ENCODE data around the gene MGMT.

The MGMT gene

DNA sequence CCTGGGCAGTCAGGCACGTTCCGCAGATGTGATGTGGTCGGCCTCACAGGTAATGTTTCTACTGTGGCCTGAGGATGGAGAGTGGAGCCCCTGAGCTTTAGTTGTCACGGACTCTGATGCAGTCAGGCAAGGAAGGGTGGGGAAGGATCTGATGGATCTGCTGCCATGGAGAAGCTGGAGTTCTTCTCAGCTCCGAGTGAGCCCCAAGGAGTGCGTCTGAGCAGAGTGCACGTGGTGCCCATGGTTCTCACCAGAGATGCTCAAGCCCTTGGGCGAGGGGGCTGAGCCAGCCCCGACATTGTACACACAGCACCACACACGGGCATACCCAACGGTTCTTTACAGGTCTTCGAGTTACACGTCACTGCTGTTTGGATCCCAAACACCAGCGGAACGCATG is 304.5 kb downstream of the MGMT start:
- TF ChIP-seq, protein P1, sequence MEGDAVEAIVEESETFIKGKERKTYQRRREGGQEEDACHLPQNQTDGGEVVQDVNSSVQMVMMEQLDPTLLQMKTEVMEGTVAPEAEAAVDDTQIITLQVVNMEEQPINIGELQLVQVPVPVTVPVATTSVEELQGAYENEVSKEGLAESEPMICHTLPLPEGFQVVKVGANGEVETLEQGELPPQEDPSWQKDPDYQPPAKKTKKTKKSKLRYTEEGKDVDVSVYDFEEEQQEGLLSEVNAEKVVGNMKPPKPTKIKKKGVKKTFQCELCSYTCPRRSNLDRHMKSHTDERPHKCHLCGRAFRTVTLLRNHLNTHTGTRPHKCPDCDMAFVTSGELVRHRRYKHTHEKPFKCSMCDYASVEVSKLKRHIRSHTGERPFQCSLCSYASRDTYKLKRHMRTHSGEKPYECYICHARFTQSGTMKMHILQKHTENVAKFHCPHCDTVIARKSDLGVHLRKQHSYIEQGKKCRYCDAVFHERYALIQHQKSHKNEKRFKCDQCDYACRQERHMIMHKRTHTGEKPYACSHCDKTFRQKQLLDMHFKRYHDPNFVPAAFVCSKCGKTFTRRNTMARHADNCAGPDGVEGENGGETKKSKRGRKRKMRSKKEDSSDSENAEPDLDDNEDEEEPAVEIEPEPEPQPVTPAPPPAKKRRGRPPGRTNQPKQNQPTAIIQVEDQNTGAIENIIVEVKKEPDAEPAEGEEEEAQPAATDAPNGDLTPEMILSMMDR (IDR thresholded peaks at IDR 0.05; ENCODE audit: extremely low read depth, missing control alignments), result no peak
- no peak for DNase-seq (ENCODE audit: low spot score)

DNA sequence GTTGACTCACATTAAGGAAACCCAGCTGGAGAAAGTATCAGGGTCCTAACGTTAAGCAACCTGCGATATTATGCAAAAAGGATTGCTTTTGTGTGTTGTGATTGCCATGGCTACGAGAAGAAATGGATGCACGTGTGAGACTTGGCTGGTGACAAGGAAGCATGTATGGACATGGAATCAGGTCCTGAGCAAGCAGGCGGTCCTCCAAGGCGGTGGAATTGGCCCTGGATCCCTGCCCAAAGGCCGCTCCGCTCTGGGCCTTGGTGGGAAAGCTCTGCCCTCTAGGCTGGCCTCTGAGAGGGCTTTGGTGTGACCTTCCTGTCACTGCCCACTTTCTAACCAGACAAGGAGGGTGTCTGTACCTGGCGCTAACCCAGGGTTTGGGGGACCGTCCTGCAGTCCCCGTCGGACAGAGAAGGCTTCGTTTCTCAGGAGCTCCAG is 305.0 kb downstream of the MGMT start:
- TF ChIP-seq, protein P1 (IDR thresholded peaks at IDR 0.05; ENCODE audit: extremely low read depth, missing control alignments), result no peak
- DNase-seq (ENCODE audit: low spot score), result no peak

DNA sequence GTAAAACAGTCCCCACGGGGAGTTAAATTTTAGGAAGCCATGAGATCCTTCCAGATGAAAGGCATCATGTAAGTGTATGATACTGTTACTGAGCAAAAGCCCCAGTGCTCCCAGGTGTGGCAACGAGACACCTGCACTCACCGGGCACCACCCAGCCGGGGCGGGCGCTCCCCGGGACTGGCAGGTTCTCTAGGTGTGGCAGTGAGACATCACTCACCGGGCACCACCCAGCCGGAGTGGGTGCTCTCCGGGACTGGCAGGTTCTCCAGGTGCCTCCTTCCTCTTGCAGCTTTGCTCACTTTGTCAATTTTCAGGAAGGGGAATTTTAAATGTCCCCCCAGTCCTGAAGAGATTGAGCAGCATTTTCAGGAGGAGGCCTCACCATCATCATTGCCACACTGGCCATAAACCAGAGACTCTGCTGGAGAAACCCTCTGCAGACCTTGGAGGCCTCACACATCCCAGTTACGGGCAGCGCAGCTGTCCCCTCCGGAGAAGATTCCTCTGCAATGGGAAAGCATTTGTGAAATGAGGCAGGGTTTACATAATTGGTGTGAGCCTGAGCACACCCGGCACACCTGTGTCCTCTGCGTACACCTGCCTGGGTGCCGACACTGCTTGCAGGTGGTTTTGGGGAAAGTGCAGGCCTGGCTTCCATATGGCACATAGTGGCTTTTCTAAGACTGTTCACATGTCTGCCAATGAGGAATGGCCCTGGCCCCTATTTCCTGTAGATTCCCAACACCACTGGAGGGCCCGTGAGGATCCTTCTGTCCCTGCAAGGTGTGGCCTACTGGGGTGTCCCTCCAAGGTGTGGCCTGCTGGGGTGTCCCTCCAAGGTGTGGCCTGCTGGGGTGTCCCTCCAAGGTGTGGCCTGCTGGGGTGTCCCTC is 305.7 kb downstream of the MGMT start:
- DNase-seq (ENCODE audit: low spot score), result no peak

DNA sequence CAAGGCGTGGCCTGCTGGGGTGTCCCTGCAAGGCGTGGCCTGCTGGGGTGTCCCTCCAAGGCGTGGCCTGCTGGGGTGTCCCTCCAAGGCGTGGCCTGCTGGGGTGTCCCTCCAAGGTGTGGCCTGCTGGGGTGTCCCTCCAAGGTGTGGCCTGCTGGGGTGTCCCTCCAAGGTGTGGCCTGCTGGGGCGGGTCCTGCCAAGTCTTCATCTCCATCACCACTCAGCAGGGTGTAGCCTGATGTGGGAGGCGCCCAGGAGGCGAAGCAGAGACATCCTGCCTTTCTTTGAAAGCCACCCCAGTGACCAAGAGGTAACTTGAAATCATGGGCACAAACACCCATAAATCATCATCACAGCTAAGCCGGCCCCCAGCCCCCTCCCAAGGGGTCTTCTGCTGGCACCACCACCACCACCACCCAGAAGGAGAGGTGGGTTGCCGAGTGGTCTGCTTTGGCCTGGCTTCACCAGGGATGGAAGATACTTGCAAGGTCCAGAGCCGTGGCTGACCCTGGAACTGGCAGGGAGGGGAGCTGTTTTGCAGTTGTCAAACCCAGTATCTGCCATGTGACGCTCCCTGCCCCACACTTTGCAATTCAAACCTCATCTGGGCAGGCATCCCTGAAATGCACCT is 306.4 kb downstream of the MGMT start:
- TF ChIP-seq, protein P1 (IDR thresholded peaks at IDR 0.05; ENCODE audit: extremely low read depth, missing control alignments), result no peak
- no peak for DNase-seq (ENCODE audit: low spot score)

More for the DNA sequence above, 305.7 kb downstream of the MGMT start:
- TF ChIP-seq, protein P1 (IDR thresholded peaks at IDR 0.05; ENCODE audit: extremely low read depth, missing control alignments), result no peak

DNA sequence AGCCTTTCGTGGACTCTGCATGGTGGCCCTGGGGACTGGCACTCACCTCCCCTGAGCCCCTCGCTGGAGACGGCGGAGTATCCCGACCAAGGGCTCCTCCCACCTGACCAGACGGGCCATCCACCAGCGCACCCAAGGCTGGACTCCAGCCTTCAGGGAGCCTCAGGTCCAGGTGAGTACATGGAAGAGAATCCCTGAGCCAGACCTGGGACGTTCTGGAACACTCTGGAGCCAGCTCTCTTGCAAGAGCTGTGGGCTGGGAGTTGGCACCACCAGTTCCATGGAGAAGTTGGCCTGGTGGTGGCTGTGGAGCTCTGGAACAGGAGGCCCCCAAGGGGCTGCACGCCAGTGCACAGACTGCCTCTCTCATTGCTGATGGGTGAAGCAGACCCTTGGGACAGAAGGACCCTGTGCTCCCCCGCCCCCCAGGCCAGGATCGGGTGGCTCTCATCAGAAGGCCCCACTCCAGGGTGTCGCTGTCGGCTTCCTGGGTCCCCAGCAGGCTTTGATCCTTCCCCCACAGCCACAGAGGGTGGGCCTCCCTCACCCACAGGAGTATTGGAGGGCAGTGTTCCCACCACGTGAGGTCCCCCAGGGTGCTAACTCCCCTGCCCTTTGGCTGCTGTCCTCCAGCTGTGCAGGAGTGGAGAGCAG is 307.2 kb downstream of the MGMT start:
- TF ChIP-seq, protein P1 (IDR thresholded peaks at IDR 0.05; ENCODE audit: extremely low read depth, missing control alignments), result no peak

DNA sequence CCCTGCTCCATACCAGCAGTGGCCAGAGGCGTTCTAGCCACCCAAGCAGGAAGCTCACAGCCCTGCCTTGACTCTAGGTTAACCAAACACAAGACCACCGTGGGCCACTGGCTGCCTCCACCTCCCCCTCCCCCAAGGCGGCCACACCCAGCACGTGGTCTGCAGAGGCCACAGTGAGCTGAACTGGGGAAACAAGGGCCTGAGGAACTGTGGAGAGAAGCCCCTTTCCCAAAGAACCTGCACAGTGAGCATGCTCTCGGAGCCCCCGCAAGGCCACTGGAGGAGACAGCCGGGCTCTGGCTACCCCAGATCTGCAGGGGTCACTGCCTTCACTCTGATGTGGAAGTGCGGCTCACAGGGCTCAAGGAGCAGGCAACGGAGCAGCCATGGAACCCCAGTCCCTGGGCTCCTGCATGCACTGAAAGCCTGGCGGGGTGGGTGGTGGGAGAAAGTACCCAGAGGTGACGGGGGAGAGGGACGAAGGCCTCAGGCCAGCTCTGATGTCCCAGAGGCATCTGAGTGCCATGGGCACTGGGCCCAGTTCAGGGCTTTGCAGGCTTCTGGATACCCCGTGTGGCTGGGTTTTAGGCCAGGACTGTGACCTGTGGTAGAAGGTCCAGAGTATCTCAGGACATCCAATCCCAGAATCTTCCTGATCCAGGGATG is 307.8 kb downstream of the MGMT start:
- TF ChIP-seq, protein P1 (IDR thresholded peaks at IDR 0.05; ENCODE audit: extremely low read depth, missing control alignments), result no peak
- no peak for DNase-seq (ENCODE audit: low spot score)

More for the DNA sequence above, 307.2 kb downstream of the MGMT start:
- DNase-seq (ENCODE audit: low spot score), result no peak

All from GM20000 (cell line).